Measurements from ENCODE around the gene IRF4. TPM values are rescaled to one million over a fixed set of nuclear protein-coding genes. Genes with fewer than 3 reads are reported as not detected.

Gene IRF4
- total and polyA plus RNA-seq, 4 donors: 0.11 to 1.0 (median 0.42) TPM

- Histone ChIP-seq H3K27me3 (ENCODE audit: control insufficient read depth, insufficient read depth, low read length) (no peaks in the 10 kb centered on the region), H3K36me3 (ENCODE audit: control insufficient read depth, insufficient read depth, low read length) (no peaks in the 10 kb centered on the region), H3K9me3 (ENCODE audit: control insufficient read depth, insufficient read depth, low read length) (no peaks in the 10 kb centered on the region), H3K4me3 (ENCODE audit: low read depth, low read length) (no peak overlapping the region), H3K27ac (ENCODE audit: low read depth, low read length) (no peak overlapping the region), H3K4me1 (ENCODE audit: control insufficient read depth, insufficient read depth, low read length) (peaks cover 15% of the 10 kb centered on the region)
- no peak for DNase-seq (ENCODE audit: low read depth in 4 of 6, low spot score in 6 of 6)
- 94% methylated on average over 5 of the region's 5 CpGs for WGBS (ENCODE audit: insufficient coverage)
Observed at GRCh38 chr6:456358-456867, 64.9 kb downstream of the IRF4 start.

DNA sequence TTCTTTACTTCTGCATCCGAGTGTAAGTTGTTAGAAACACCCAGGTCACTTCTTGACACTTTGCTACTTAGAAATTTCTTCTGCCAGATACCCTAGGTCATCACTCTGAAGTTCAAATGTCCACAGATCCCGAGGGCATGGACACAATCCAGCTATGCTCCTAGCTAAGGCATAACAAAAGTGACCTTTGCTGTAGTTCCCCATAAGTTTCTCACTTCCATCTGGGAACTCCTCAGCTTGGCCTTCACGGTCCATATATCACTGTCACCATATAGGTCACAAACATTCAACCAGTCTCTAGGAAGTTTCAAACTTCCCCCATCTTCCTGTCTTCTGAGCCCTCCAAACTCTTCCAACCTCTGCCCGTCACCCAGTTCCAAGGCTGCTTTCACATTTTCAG is 65.3 kb downstream of the IRF4 start:
- no peak overlapping the region for H3K4me3 ChIP-seq (ENCODE audit: low read depth, low read length)
- peaks cover 15% of the 10 kb centered on the region for H3K4me1 ChIP-seq (ENCODE audit: control insufficient read depth, insufficient read depth, low read length)
- H3K36me3 ChIP-seq (ENCODE audit: control insufficient read depth, insufficient read depth, low read length): no peaks in the 10 kb centered on the region
- no peaks in the 10 kb centered on the region for H3K9me3 ChIP-seq (ENCODE audit: control insufficient read depth, insufficient read depth, low read length)
- H3K27me3 ChIP-seq (ENCODE audit: control insufficient read depth, insufficient read depth, low read length): no peaks in the 10 kb centered on the region
- WGBS (ENCODE audit: insufficient coverage): 80% methylated on average over 4 of the region's 4 CpGs
- no peak for DNase-seq (ENCODE audit: low read depth in 4 of 6, low spot score in 6 of 6)
- no peak overlapping the region for H3K27ac ChIP-seq (ENCODE audit: low read depth, low read length)

Other genes with a start within 250 kb of the IRF4 start
- 10 to 100 TPM; 29.7 to 42.3 TPM for gene DUSP22, start 99.3 kb upstream of the IRF4 start, total RNA-seq
- 10 to 100 TPM; 28.2 to 29.7 TPM for gene DUSP22, start 99.3 kb upstream of the IRF4 start, polyA plus RNA-seq (ENCODE audit: insufficient read length in 2 of 2)

All from spinal cord (tissue), 10 donors.